ENCODE measurements around the gene POU6F2.

GRCh38 chr7:39186131-39186530, 208.4 kb downstream of the POU6F2 start:
- no peak for TF ChIP-seq EZH2 (IDR thresholded peaks at IDR 0.05; ENCODE audit: insufficient read depth, poor library complexity, severe bottlenecking)
- TF ChIP-seq EZH2phosphoT487 (IDR thresholded peaks at IDR 0.05; ENCODE audit: insufficient read depth, low read depth) = no peak
